Panc1 (cell line): ENCODE results near the gene GUK1. TPM values are rescaled to one million over a fixed set of nuclear protein-coding genes. Genes with fewer than 3 reads are reported as not detected.

Experiments
- ATAC-seq: fragments of 200-7000 bp; cut with Tn5 transposase; 2 replicates; pipeline ENCODE4 v1.9.1; 2020; ENCODE audit warnings: mild to moderate bottlenecking, moderate library complexity
- BruUV-seq: library from RNA; stranded (reverse); fragments of 400-500 nt; replicated peaks from 2 replicates; lab custom pipeline; 2021; lab: Mats Ljungman, UMichigan
- CTCF ChIA-PET: fragments of 300-600 bp; sonication (Branson Sonifier 250); formaldehyde crosslinking; loops from one replicate; lab custom pipeline; 2022; ENCODE audit warnings: antibody characterized with exemption; lab: Charles Lee
- POLR2A ChIA-PET: fragments of 300-600 bp; sonication (Branson Sonifier 250); formaldehyde crosslinking; loops from one replicate; lab custom pipeline; 2022; ENCODE audit warnings: antibody characterized with exemption; lab: Charles Lee
- DNase-seq: peaks from one replicate; pipeline ENCODE4 v3.0.0-alpha.2; 2010; ENCODE audit warnings: low read depth, low spot score
- H3K27ac ChIP-seq: 2 replicates; pipeline ENCODE4 v1.5.1; 2011; ENCODE audit warnings: mild to moderate bottlenecking, low read length, inconsistent platforms
- H3K27me3 ChIP-seq: fragments of 200-500 bp; sonication (Bioruptor generic); 2 replicates; pipeline ENCODE4 v1.6.0; 2014; ENCODE audit warnings: low read length, inconsistent platforms; ENCODE audit not compliant: control insufficient read depth, insufficient read depth
- H3K36me3 ChIP-seq: fragments of 200-500 bp; sonication (Bioruptor generic); 2 replicates; pipeline ENCODE4 v1.5.1; 2014; ENCODE audit warnings: inconsistent platforms, mild to moderate bottlenecking, low read length, moderate library complexity; ENCODE audit not compliant: control insufficient read depth, insufficient read depth
- H3K4me1 ChIP-seq: 2 replicates; pipeline ENCODE4 v1.5.1; 2011; ENCODE audit warnings: inconsistent platforms, mild to moderate bottlenecking, low read length, moderate library complexity; ENCODE audit not compliant: control insufficient read depth, insufficient read depth
- H3K4me3 ChIP-seq, 2 experiments: 2 replicates each; pipeline ENCODE4 v1.5.1; 2011 to 2012; ENCODE audit warnings: low read depth in 2 of 2, low read length in 2 of 2, mild to moderate bottlenecking in 2 of 2, inconsistent platforms in 1 of 2, moderate library complexity in 1 of 2
- H3K9me3 ChIP-seq: fragments of 200-500 bp; sonication (Bioruptor generic); 2 replicates; pipeline ENCODE4 v1.5.1; 2014; ENCODE audit warnings: low read depth, mild to moderate bottlenecking, inconsistent platforms, low read length, moderate library complexity; ENCODE audit not compliant: control insufficient read depth, insufficient read depth
- CTCF ChIP-seq: fragments of 450-650 bp; IDR thresholded peaks from 2 replicates; pipeline ENCODE4 v1.5.1; 2017; ENCODE audit warnings: mild to moderate bottlenecking
- POLR2AphosphoS5 ChIP-seq: IDR thresholded peaks from 2 replicates; pipeline ENCODE4 v1.6.1; 2012; ENCODE audit warnings: mild to moderate bottlenecking, low read depth, low read length, moderate library complexity
- SIN3A ChIP-seq: IDR thresholded peaks from 2 replicates; pipeline ENCODE4 v1.6.1; 2012; ENCODE audit warnings: low read depth, mild to moderate bottlenecking, low read length, moderate library complexity, borderline replicate concordance; ENCODE audit not compliant: insufficient read depth
- TCF7L2 ChIP-seq: IDR thresholded peaks from 2 replicates; pipeline ENCODE4 v1.6.1; 2011; ENCODE audit warnings: mild to moderate bottlenecking, low read depth, low read length, inconsistent platforms
- in situ Hi-C: cut with HindIII; loops from 2 replicates; pipeline ENCODE4 v1.10.0; 2016; ENCODE audit warnings: low sequenced_read_pairs, low pct_unique_long_range_greater_than_20kb
- intact Hi-C: fragments of 100-400 bp; cut with micrococcal nuclease; formaldehyde crosslinking; loops from one replicate; pipeline ENCODE4 v1.10.0; 2022; ENCODE audit not compliant: unreplicated experiment
- total RNA-seq: library from RNA; stranded (reverse); gene quantifications from one replicate; pipeline ENCODE4 v1.2.1, GENCODE V29; 2021; ENCODE audit not compliant: unreplicated experiment
- TF ChIP-seq, protein P1 (sequence below), 2 experiments: IDR thresholded peaks; 2 replicates each; pipeline ENCODE4 v1.6.1; 2011 to 2012; ENCODE audit warnings: low read depth in 2 of 2, control low read depth in 1 of 2, low read length in 1 of 2, mild to moderate bottlenecking in 1 of 2, moderate library complexity in 1 of 2; ENCODE audit not compliant: insufficient read depth in 1 of 2

GUK1 gene
- total RNA-seq, 1 experiment from 2014 or later, result 188 TPM

GRCh38 chr1:228139406-228139930 is 611 bp upstream of the GUK1 start:
- peaks cover 13% of the 10 kb centered on the region for H3K4me1 ChIP-seq
- in situ Hi-C loops, result no loop called here
- POLR2A ChIA-PET, result no interaction called here
- peak overlapping the region; percentile 95 to 96 for H3K4me3 ChIP-seq
- CTCF ChIA-PET, result interaction anchor here (1.2 kb wide), 1 partner anchor 26 kb away, joined by 3 read pairs; the partner anchor contains the start of gene IBA57
- no peak for DNase-seq
- no TSS peak for BruUV-seq
- H3K27ac ChIP-seq, result peak overlapping the region; percentile 94
- peaks cover 3% of the 10 kb centered on the region; the same call in 1 of the 2 replicates for H3K36me3 ChIP-seq
- no peaks in the 10 kb centered on the region for H3K9me3 ChIP-seq
- H3K27me3 ChIP-seq, result peaks cover 7% of the 10 kb centered on the region; the same call in 1 of the 2 replicates
- no peak for ATAC-seq
- intact Hi-C loops, result no loop called here
- TF ChIP-seq CTCF (no peak), SIN3A (no peak), TCF7L2 (no peak), POLR2AphosphoS5 (no peak; the same call in 1 of the 2 replicates)
- TF ChIP-seq, protein P1, sequence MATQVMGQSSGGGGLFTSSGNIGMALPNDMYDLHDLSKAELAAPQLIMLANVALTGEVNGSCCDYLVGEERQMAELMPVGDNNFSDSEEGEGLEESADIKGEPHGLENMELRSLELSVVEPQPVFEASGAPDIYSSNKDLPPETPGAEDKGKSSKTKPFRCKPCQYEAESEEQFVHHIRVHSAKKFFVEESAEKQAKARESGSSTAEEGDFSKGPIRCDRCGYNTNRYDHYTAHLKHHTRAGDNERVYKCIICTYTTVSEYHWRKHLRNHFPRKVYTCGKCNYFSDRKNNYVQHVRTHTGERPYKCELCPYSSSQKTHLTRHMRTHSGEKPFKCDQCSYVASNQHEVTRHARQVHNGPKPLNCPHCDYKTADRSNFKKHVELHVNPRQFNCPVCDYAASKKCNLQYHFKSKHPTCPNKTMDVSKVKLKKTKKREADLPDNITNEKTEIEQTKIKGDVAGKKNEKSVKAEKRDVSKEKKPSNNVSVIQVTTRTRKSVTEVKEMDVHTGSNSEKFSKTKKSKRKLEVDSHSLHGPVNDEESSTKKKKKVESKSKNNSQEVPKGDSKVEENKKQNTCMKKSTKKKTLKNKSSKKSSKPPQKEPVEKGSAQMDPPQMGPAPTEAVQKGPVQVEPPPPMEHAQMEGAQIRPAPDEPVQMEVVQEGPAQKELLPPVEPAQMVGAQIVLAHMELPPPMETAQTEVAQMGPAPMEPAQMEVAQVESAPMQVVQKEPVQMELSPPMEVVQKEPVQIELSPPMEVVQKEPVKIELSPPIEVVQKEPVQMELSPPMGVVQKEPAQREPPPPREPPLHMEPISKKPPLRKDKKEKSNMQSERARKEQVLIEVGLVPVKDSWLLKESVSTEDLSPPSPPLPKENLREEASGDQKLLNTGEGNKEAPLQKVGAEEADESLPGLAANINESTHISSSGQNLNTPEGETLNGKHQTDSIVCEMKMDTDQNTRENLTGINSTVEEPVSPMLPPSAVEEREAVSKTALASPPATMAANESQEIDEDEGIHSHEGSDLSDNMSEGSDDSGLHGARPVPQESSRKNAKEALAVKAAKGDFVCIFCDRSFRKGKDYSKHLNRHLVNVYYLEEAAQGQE (IDR thresholded peaks at IDR 0.05; ENCODE audit: insufficient read depth in 1 of 2, low read depth in 2 of 2, low read length in 1 of 2), result no peak

- no peak for DNase-seq
- no peak for ATAC-seq
- TF ChIP-seq TCF7L2, result no peak
- no peak for TF ChIP-seq SIN3A
- TF ChIP-seq, protein P1 (IDR thresholded peaks at IDR 0.05; ENCODE audit: insufficient read depth in 1 of 2, low read depth in 2 of 2, low read length in 1 of 2), result no peak
- no peak for TF ChIP-seq CTCF
- TF ChIP-seq POLR2AphosphoS5, result no peak
- in situ Hi-C loops, result no loop called here
- CTCF ChIA-PET, result interaction anchor here (1.2 kb wide), 1 partner anchor 24 kb away, joined by 3 read pairs; the partner anchor contains the start of gene IBA57
- BruUV-seq, result no TSS peak
- H3K36me3 ChIP-seq, result peaks cover 3% of the 10 kb centered on the region; the same call in 1 of the 2 replicates
- no peaks in the 10 kb centered on the region; the same call in 1 of the 2 replicates for H3K27me3 ChIP-seq
- intact Hi-C loops, result no loop called here
- H3K9me3 ChIP-seq, result no peaks in the 10 kb centered on the region
- peaks cover 13% of the 10 kb centered on the region for H3K4me1 ChIP-seq
- peak overlapping the region; percentile 87 to 96 for H3K4me3 ChIP-seq
- H3K27ac ChIP-seq, result peak overlapping the region; percentile 80
- POLR2A ChIA-PET, result interaction anchor here (0.6 kb wide), 1 partner anchor 10 kb away, joined by 14 read pairs; no protein-coding TSS in a partner anchor
These were observed 696 bp downstream of the GUK1 start for GRCh38 chr1:228140724-228141225.
